Trophoblast cell (in vitro differentiated cells and primary cell): ENCODE measurements around the gene CPED1.

Experiments
- DNase-seq, 2 donors: peaks; one replicate each; pipeline ENCODE4 v3.0.0-alpha.2; 2016
- H2AFZ ChIP-seq: 2 replicates; pipeline ENCODE4 v1.6.1; 2013; ENCODE audit warnings: low read length, moderate library complexity, mild to moderate bottlenecking; ENCODE audit not compliant: insufficient read depth, poor library complexity
- H2AK5ac ChIP-seq: 2 replicates; pipeline ENCODE4 v1.6.1; 2013; ENCODE audit warnings: mild to moderate bottlenecking, low read length
- H2BK120ac ChIP-seq: 2 replicates; pipeline ENCODE4 v1.6.1; 2013; ENCODE audit warnings: low read length, mild to moderate bottlenecking, moderate library complexity; ENCODE audit not compliant: insufficient read depth, poor library complexity
- H2BK12ac ChIP-seq: 2 replicates; pipeline ENCODE4 v1.6.1; 2013; ENCODE audit warnings: mild to moderate bottlenecking, low read length, moderate library complexity
- H2BK5ac ChIP-seq: 2 replicates; pipeline ENCODE4 v1.6.1; 2013; ENCODE audit warnings: low read length, low read depth, moderate library complexity, mild to moderate bottlenecking; ENCODE audit not compliant: poor library complexity
- H3K14ac ChIP-seq: 2 replicates; pipeline ENCODE4 v1.6.1; 2013; ENCODE audit warnings: mild to moderate bottlenecking, low read length
- H3K18ac ChIP-seq: 2 replicates; pipeline ENCODE4 v1.6.1; 2013; ENCODE audit warnings: mild to moderate bottlenecking, low read length
- H3K23ac ChIP-seq: 2 replicates; pipeline ENCODE4 v1.6.1; 2013; ENCODE audit warnings: low read length
- H3K27ac ChIP-seq: 2 replicates; pipeline ENCODE4 v1.5.1; 2013; ENCODE audit warnings: low read depth, mild to moderate bottlenecking, inconsistent platforms, low read length, moderate library complexity
- H3K27me3 ChIP-seq: 2 replicates; pipeline ENCODE4 v1.6.1; 2013; ENCODE audit warnings: inconsistent platforms, mild to moderate bottlenecking, low read length, moderate library complexity; ENCODE audit not compliant: insufficient read depth
- H3K36me3 ChIP-seq, 2 experiments: 1 replicate in 1 of 2; 2 replicates in 1 of 2; pipeline ENCODE4 v1.6.1; 2013; ENCODE audit warnings: low read length in 2 of 2, mild to moderate bottlenecking in 2 of 2, moderate library complexity in 1 of 2; ENCODE audit not compliant: insufficient read depth in 2 of 2, control insufficient read depth in 1 of 2
- H3K4ac ChIP-seq: 2 replicates; pipeline ENCODE4 v1.6.1; 2013; ENCODE audit warnings: low read depth, mild to moderate bottlenecking, low read length, moderate library complexity
- H3K4me1 ChIP-seq, 2 experiments: 1 replicate in 1 of 2; 2 replicates in 1 of 2; pipeline ENCODE4 v1.6.1; 2013; ENCODE audit warnings: low read length in 2 of 2, mild to moderate bottlenecking in 2 of 2, moderate library complexity in 1 of 2; ENCODE audit not compliant: insufficient read depth in 2 of 2, control insufficient read depth in 1 of 2
- H3K4me2 ChIP-seq: 2 replicates; pipeline ENCODE4 v1.6.1; 2013; ENCODE audit warnings: inconsistent platforms, mild to moderate bottlenecking, low read length, moderate library complexity
- H3K4me3 ChIP-seq: 2 replicates; pipeline ENCODE4 v1.5.1; 2013; ENCODE audit warnings: mild to moderate bottlenecking, low read depth, low read length, inconsistent platforms
- H3K79me1 ChIP-seq: one replicate; pipeline ENCODE4 v1.6.1; 2013; ENCODE audit warnings: low read length
- H3K79me2 ChIP-seq: 2 replicates; pipeline ENCODE4 v1.6.1; 2013; ENCODE audit warnings: low read length, mild to moderate bottlenecking; ENCODE audit not compliant: control insufficient read depth, insufficient read depth, poor library complexity
- H3K9ac ChIP-seq: 2 replicates; pipeline ENCODE4 v1.6.1; 2013; ENCODE audit warnings: mild to moderate bottlenecking, low read length
- H3K9me3 ChIP-seq: 2 replicates; pipeline ENCODE4 v1.6.1; 2013; ENCODE audit warnings: low read depth, mild to moderate bottlenecking, control low read depth, inconsistent platforms, low read length; ENCODE audit not compliant: insufficient read depth
- H4K12ac ChIP-seq: 2 replicates; pipeline ENCODE4 v1.6.1; 2013; ENCODE audit warnings: low read depth, mild to moderate bottlenecking, low read length, moderate library complexity
- H4K8ac ChIP-seq: 2 replicates; pipeline ENCODE4 v1.6.1; 2013; ENCODE audit warnings: low read depth, mild to moderate bottlenecking, low read length, moderate library complexity
- H4K91ac ChIP-seq: one replicate; pipeline ENCODE4 v1.6.1; 2013; ENCODE audit warnings: low read depth, mild to moderate bottlenecking, low read length, moderate library complexity
- WGBS: extraction: QIAGEN DNeasy Blood & Tissue Kit; methylation state at CpG from one replicate; pipeline ENCODE4 v1.1.7; 2013; ENCODE audit warnings: missing lambda C conversion rate; ENCODE audit not compliant: insufficient read length, insufficient coverage; ENCODE audit errors: extremely low coverage; 5-methylcytosine and 5-hydroxymethylcytosine counted together

CPED1 gene

DNA sequence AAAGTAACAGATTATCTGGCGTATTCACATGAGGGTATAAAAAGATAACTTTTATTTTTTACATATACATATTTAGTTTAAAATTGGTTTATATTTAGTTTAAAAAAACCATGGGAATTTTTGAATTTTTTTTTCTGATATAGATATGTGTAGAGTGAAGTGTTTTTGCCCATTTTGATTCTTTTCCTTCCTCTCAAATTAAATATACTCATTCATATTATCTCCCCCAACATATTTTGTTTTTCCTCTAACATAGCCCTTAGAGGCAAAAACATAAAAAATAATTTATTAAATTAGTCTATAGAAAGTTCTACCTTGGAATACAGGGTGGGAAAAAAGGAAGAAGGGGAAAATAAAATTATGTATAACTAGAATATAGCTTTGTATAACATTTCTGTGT, 137.7 kb downstream of the CPED1 start:
- Histone ChIP-seq H3K79me2 (no peaks in the 10 kb centered on the region), H2AFZ (no peak overlapping the region), H4K8ac (no peak overlapping the region), H3K36me3 (no peaks in the 10 kb centered on the region), H3K27ac (no peak overlapping the region), H4K91ac (no peak overlapping the region), H3K23ac (no peak overlapping the region), H3K9ac (no peak overlapping the region), H3K4me2 (no peak overlapping the region), H3K14ac (no peak overlapping the region), H3K4me1 (no peaks in the 10 kb centered on the region), H3K18ac (no peak overlapping the region), H3K9me3 (no peaks in the 10 kb centered on the region), H2BK5ac (no peak overlapping the region), H3K27me3 (no peaks in the 10 kb centered on the region), H3K79me1 (no peaks in the 10 kb centered on the region), H2BK120ac (no peak overlapping the region), H3K4me3 (no peak overlapping the region), H4K12ac (no peak overlapping the region), H2AK5ac (no peak overlapping the region), H2BK12ac (no peak overlapping the region), H3K4ac (no peak overlapping the region)
- no peak for DNase-seq
- WGBS, result no CpG with 5 or more reads among the region's 1 CpG

DNA sequence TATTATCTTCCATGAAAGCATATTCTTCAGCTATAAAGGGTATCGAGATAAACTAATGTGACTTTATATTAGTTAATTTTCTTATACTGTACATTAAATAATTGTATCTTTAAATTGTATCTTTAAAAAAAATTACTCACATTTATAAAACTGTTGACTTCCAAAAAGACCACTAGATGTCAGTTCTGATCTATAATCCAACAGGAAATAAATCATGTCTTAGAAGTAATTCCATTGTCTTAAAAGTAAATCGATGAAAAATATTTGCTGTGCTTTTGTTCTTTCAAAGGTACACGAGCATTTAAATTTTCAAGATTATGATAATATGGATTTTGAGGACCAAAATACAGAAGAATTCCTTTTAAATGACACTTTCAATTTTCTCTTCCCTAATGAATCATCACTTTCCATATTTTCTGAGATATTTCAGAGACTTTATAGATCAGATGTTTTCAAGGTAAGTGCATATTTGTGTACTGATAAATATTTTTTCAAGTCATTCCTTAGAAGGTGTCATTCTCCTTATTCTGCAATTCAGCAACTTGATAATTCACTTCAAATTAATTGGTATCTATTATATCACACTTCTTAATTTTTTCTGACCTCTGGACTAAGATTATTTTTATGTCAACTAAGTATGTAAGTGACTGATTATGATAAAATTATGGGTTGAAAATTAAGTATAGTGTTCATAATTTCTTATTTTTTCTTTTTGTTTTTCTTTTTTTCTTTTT, 138.5 kb downstream of the CPED1 start:
- no CpG with 5 or more reads among the region's 3 CpGs for WGBS
- Histone ChIP-seq H4K8ac (no peak overlapping the region), H4K91ac (no peak overlapping the region), H3K27me3 (no peaks in the 10 kb centered on the region), H3K23ac (no peak overlapping the region), H3K9ac (no peak overlapping the region), H3K9me3 (no peaks in the 10 kb centered on the region), H3K4me1 (no peaks in the 10 kb centered on the region), H2BK12ac (no peak overlapping the region), H4K12ac (no peak overlapping the region), H3K79me2 (no peaks in the 10 kb centered on the region), H2AK5ac (no peak overlapping the region), H3K4me3 (no peak overlapping the region), H3K18ac (no peak overlapping the region), H3K14ac (no peak overlapping the region), H3K4ac (no peak overlapping the region), H3K36me3 (no peaks in the 10 kb centered on the region), H3K79me1 (no peaks in the 10 kb centered on the region), H3K4me2 (no peak overlapping the region), H2AFZ (no peak overlapping the region), H3K27ac (no peak overlapping the region), H2BK120ac (no peak overlapping the region), H2BK5ac (no peak overlapping the region)
- DNase-seq, result no peak

DNA sequence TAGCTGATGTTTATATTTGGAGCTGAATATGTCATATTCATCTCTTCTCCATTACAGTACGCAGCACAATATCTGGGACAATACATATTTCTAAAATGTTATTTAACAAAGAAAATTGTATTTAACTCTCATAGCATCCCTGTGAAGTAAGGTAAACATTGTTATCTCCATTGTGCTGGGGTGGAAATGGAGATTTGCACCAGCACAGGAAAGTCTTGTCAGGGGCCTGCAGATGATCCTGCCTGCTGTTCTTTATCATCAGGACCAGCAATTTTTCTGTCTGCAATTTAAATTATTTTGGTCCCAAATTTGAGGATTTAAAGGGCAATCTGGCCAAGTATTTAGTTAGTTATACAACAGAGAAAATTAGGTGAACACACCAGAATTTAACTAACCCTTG, 144.4 kb downstream of the CPED1 start:
- DNase-seq, result no peak

DNA sequence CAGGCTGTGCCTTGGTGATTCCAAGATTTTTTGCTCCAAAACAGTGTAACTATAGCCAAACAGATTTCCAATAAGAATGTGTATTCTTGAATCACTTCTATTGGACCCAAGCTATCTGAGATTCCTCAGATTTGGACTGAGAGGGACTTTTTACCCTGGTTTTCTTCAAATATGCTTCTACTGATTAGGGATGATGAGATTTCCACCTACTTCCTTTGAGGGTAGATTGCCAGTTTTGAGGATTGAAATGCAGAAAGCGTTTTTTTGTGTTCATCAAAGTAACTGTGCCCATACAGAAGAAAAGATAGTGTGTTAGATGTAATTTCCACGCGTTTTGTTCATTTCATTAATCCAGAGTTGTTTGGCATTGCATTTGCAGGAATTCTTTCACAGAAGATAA, 144.9 kb downstream of the CPED1 start:
- H4K8ac ChIP-seq, result no peak overlapping the region
- H3K36me3 ChIP-seq, result no peaks in the 10 kb centered on the region
- no peak overlapping the region for H3K14ac ChIP-seq
- no peak overlapping the region for H3K4ac ChIP-seq
- no peak overlapping the region for H2AK5ac ChIP-seq
- no peak overlapping the region for H2BK120ac ChIP-seq
- no peaks in the 10 kb centered on the region for H3K9me3 ChIP-seq
- H3K23ac ChIP-seq, result no peak overlapping the region
- no CpG with 5 or more reads among the region's 3 CpGs for WGBS
- no peak overlapping the region for H2BK5ac ChIP-seq
- no peak overlapping the region for H2BK12ac ChIP-seq
- H3K79me2 ChIP-seq, result no peaks in the 10 kb centered on the region
- no peak overlapping the region for H3K18ac ChIP-seq
- no peaks in the 10 kb centered on the region for H3K79me1 ChIP-seq
- no peak overlapping the region for H3K9ac ChIP-seq
- no peaks in the 10 kb centered on the region for H3K4me1 ChIP-seq
- H3K4me3 ChIP-seq, result no peak overlapping the region
- H4K91ac ChIP-seq, result no peak overlapping the region
- H3K4me2 ChIP-seq, result no peak overlapping the region
- H2AFZ ChIP-seq, result no peak overlapping the region
- H4K12ac ChIP-seq, result no peak overlapping the region
- no peaks in the 10 kb centered on the region for H3K27me3 ChIP-seq
- H3K27ac ChIP-seq, result no peak overlapping the region
- no peak for DNase-seq

More for the DNA sequence above, 144.4 kb downstream of the CPED1 start:
- Histone ChIP-seq H3K18ac (no peak overlapping the region), H3K4me1 (no peaks in the 10 kb centered on the region), H3K36me3 (no peaks in the 10 kb centered on the region), H3K23ac (no peak overlapping the region), H3K4ac (no peak overlapping the region), H3K9ac (no peak overlapping the region), H2AFZ (no peak overlapping the region), H2BK120ac (no peak overlapping the region), H3K4me2 (no peak overlapping the region), H4K8ac (no peak overlapping the region), H3K79me2 (no peaks in the 10 kb centered on the region), H3K4me3 (no peak overlapping the region), H3K79me1 (no peaks in the 10 kb centered on the region), H3K27me3 (no peaks in the 10 kb centered on the region), H2BK12ac (no peak overlapping the region), H3K14ac (no peak overlapping the region), H2AK5ac (no peak overlapping the region), H3K9me3 (no peaks in the 10 kb centered on the region), H3K27ac (no peak overlapping the region), H4K91ac (no peak overlapping the region), H2BK5ac (no peak overlapping the region), H4K12ac (no peak overlapping the region)
- no CpG with 5 or more reads among the region's 1 CpG for WGBS
